Activated CD4-positive, alpha-beta T cell treated with anti-CD3 and anti-CD28 coated beads, Interleukin-2, amount 50 U/mL, for 48 hours (primary cell): ENCODE results near the gene RASGEF1C.

Source experiments
- DNase-seq, 2 experiments: peaks; one replicate each; pipeline ENCODE4 v3.0.0-alpha.2; 2020

RASGEF1C gene

DNA sequence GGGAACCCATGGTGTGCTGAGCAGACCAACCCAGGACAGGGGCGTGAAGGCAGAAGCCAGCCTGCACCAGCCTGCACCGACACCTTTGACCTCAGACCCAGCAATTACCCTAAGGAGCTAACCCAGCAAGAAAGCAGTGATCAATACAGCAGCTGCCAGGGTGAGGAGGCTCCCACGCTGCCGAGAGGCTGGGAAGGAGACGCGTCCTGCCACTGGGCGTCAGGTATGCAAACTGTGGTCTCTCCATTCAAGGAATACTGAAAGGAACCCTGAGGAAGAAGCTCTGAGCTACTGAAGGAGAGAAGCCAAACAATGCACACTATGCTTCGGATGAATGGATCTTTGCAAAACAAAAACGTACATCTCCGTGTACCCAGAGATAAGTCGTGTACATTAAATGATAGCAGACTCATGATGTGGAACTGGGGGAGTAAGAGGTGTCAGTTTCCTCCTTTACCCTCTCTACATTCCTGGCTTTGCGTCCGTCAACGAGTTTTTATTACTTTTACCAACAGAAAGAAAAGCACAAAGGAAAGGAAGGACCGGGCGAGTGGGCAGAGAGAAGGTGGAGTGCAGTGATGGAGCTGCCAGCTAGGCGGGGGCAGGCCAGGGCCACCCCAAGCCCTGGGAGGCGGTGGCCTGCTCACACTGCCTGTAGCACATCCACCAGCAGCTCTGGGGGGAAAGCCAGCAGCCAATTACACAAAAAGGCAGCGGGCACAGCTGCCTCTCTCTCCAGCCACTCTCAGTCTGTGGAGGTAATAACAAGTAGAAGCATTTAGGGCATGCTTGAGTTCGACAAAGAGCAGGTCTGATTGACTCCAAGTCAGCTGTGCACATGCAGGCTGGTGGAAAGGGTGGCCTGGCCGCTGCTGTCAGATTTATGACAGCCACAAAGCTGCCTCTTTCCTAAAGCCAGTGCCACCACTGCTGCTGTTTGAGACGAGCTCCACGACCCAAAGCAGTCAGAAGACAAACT, 29.3 kb downstream of the RASGEF1C start:
- no peak for DNase-seq

DNA sequence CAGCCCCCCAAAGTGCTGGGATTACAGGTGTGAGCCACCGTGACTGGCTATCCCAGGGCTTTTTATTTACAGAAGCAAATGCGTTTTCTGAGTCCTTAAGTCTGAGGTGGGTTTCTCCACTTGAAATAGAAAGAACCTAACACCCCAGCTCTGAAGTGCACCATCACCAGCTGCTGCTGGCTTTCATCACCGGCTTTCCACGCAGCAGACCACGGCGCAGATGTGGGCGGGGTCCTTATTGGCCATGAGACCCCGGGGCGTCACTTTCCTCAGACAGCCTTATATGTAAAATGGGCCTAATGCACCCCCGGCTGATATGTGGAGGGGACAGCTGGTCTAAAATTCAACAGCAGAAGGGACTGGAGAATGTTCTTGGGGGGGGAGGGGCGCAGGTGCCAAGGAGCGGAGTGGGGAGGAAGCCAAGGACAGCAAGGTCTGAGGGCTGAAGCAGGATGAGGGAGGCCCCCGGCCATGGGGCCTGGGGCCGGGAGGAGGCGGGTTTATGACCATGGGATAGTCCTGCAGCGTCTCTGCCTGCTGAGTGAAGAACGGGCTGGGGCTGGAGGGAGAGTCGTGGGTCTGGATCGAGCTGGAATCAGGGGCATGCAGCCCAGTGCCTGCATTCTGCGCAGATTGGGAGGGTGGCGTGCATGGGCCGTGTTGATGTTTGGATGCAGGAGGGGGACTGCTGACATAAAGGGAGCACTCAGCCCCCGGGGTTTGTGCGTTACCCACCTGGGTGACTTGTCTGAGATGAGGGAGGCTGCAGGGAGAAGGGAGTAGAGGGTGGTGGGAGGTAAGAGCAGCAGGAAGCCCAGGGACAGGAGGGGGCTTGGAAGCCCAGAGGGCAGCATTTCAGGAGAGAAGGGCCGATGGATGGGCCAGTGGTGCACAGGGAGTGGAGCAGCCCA, 30.2 kb downstream of the RASGEF1C start:
- no peak for DNase-seq

DNA sequence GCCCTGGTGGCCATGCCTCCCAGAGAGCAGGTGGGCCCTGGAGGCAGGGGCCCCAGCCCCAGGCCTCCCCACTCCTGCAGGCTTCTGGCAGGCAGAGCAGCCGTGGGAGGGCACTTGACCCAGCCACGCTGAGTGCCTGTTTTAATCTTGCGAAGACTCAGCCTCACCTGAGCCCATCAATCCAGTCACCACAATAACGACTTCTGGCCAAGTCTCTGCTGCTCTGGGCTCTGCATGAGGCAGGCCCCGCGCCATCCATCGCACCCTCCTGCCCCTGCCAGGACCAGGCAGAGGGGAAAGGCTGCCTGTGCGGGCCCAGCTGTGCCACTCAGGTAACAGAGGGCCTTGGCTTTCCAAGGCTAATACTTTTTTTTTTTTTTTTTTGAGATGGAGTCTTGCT, 32.8 kb downstream of the RASGEF1C start:
- DNase-seq, result no peak

DNA sequence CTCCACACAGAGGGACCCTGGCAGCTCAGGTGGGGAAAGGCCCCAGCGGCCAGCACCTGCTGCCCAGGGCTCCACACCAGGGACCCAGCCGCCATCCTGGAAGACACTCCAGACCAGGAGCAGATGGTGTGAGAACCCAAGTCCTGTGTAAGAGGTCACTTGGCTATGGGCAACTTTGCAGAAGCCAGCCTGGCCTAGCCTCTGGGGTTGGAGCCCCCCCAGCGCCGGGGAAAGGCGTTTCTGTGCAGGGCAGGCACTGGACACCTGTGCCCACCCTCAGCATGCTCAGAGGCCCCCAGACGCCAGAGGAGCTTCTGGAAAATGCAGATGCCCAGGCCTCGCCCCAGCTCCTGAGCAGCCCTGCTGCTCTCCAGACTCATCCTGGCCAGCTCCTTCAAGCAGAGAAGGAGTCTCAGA, 34.0 kb downstream of the RASGEF1C start:
- DNase-seq, result no peak

DNA sequence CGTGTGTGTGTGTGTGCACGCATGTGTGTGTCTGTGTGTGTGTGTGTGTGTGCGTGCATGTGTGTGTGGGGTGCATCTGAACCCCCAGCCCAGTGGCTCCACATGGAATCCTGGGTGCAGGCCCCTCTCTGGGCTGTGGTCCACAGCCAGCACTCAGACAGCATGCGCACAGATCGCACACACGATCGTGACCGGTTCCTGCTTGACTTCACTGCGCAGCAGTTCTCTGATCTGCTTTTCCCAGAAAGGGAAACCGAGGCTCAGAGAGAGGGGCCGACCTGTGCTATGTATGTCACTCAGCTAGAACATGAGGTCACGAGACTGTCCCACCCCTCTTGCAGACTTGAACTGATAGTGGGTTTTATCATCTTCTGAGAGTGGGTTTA, 34.4 kb downstream of the RASGEF1C start:
- no peak for DNase-seq

DNA sequence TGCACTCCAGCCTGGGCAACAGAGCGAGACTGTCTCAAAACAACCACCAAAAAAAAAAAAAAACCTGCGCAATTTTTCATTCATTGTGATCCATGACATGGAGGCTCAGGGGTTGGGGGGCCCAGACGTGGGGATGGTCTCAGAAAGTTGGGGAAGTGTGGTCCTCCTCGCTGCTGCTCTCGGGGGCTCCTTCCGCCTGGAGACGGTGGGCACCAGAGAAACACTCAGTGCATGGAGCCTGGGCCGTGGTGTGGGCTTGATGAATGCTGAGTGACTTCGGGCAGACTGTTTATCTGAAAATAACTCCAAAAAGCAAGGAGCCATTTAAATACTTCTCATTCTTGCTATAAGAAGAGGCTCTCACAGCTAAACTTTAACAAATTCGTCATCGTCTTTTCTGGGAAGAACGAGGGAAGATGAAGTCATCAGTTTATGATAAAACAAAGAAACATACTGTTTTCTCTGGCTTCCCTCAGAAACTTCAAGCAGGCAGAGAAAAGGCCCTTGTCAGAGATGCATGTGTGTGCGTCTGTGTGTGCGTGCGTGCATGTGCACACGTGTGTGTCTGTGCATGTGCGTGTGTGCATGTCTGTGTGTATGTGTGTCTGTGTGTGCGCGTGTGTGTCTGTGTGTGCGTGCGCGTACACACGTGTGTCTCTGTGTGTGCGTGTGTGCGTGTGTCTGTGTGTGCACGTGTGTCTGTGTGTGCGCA, 35.0 kb downstream of the RASGEF1C start:
- no peak for DNase-seq

DNA sequence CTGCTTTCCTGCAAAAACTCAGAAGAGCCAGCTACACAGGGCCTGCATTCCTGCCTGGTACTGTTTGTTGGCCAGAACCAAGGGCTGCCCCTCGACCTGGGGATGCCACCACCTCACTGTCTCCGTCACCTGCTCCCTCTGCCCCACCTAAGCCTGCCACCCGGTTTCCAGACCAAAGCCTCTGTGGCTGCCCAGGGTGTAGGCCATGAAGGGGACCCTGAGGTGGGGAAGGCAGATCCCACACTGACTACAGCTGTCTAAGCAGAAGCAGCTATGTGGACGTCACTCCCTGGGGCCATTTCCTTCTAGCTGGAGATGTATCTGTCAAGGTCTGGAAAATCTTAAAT, 35.8 kb downstream of the RASGEF1C start:
- DNase-seq, result no peak

DNA sequence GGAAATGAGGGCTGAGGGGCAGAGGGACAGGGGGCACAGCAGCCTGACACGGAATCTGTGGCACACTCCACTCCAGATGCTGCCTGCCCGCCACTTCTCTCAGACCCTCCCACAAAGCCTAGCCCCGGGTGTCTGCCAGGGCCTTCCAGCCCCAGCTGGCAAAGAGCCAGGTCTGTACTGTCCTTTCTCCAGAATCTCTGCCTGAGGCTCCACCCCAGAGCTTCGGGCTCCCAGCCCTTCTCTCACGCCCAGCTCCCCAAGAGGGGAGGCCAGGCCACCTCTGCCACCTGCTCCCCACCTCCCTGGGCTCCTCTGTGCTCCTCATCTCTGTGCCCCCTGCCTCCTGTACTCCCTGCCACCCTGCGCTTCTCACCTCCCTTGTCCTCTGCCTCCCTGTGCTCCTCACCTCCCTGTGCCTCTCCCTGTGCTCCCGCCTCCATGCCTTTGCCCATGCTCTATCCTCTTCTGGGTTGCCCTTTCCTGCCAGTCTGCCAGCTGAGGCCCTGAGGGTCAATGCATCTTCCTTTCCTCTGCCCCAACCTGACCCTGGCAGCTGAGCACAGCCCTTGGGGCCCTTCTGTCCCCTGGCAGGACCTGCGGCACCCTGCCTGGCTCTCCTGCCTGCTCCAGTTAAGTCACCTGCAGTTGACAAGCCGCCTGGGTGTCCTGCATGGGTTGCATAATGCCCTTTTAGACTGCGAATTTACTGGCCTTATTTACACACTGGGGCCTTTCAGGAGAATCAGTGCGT, 36.4 kb downstream of the RASGEF1C start:
- no peak for DNase-seq

DNA sequence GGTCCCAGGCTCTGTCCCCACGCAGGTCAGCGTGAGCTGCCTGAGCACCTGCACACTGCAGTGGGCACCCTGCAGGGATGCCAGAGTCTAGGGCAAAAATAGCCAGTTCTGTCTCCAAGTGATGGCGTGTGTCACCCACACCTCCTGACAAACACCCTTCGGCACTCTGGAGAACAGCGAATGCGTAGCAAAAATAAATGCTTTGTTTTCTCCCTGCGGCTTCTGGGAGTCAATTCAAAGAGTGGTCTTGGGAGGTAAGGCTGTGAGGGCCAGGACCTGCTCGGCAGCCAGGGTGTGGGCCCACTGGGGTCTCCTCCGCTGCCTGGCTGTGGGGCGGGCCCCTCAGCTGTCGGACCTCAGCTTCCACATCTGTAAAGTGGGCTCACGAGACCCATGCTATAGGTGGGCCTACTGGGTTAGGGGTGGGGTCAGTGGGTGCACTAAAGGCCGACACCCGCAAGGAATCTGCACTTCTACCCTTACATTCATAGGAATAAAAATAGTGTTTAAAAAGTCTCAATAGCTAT, 37.4 kb downstream of the RASGEF1C start:
- DNase-seq, result no peak

DNA sequence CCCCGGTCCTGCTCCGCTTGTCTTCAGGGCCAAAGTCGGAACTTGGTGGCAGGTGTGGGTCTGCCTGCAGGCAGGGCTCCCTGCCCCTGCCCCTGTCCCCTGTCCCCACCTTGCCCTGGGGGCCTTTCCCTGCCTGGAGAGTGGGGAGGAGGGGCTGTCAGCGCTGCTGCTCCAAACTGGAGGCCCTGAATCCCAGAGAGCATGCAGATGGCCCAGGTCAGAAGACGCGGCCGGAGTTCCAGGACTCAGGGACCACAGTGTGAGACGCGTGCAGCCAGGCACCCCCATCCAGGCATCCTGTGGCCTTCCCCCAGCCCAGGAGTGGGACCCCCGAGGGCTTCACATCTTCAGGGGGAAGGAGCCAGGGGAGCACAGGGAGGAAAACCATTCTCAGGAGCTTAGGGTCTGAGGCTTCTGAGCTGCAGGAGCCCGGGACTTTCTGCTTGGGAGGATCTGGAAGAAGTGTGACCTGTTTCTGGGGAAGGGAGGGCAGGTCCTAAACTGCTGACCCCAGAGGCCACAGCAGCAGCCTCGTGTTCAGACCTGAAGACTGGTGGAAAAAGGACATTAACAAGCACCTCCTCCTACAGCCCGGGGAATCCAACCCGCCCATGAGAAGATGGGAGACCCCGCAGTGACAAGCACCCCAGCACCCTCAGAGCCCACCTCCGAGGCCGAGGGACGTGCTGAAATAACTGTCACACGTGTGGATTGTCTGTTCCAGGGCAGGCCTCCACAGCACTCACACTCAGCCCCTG, 38.0 kb downstream of the RASGEF1C start:
- no peak for DNase-seq

DNA sequence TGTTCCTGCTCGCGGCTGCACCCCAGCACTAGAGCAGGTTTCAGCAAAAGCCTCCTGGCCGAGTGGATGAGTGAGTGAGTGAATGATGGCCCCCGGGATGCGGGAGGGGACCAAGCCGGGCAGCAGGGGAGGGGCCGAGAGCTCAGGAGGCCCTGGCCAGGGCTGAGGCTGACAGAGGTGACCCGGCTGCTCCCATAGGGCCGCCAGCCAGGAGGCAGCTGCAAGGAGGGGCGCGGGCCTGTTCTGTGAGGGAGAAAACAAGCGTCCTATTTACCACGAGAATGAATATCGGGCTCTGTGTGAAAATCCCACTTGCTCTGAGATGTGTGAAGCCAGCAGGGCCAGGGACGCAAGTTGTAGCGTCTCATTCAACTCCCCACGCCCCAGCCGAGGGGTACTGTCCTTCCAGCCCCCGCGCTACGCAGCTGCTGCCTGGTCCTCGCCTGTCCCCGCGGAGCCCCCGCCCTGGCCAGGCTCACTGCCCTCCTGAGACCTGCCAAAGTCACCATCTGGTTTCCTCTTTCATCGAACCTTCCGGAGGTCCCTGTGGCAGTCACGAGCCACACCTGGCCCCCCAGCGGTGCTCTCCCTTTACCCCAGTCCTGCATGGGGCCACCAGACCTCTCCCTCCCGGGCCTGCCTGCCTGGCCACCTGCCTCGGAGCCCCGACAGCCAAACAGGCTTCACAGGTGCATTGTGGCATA, 38.8 kb downstream of the RASGEF1C start:
- no peak for DNase-seq

DNA sequence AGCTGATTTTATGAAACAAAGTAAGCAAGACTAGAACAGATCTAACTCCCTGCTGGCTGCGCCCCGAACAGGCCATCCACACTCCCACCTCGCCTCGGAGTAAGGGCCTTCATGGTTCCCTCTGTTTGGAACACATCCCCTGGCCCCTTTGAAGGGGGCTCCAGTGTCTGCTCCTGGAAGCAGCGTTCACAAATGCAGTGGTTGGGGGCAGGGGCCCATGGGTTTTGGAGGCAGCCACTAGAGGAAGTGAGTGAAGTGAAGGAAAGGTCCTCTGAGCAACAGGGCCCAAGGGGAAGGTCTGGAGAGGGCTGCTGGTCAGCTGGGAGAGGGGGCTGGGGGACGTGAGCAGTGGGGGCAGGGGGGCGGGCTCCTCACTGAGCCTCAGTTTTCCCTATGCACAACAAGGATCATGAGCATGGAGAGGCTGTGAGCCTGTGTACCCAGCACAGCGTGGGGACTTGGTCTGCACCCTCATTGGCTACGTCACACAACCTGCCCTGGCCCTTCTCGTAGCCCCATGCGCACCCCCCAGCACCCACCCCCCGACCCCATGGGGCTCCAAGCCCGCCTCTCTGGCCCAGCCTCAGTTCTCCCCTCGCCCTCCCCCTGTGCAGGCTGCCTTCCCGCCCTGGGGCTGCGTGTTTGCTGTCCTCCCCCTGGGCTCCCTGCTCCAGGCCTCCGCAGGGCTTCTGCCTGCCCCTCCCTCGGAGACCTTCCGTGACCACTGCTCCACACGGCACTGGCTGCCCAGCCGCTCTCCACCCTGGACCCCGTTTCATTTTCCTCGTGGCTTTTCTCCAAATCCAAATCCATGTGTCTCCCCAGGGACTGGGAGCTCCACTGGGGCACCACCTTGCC, 39.5 kb downstream of the RASGEF1C start:
- DNase-seq, result no peak

DNA sequence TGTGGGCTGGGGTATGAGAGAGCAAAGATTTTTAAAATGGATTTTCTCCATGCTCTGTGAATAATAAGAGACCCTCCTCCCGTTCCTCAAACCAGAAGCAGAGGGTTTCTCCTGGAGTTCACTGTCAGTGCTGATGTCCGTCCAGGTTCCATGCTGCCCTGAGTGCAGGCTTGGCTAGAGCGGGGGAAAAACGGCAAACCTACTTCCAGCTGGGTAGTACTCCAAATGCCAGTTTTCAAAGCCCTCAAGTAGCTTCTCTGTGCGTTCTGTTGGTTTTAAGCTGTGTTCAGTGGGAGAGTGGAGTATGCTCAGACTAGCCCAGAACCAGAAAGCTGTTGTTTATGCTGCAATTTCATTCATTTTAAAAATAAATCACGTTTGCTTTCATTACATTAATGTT, 40.3 kb downstream of the RASGEF1C start:
- no peak for DNase-seq

DNA sequence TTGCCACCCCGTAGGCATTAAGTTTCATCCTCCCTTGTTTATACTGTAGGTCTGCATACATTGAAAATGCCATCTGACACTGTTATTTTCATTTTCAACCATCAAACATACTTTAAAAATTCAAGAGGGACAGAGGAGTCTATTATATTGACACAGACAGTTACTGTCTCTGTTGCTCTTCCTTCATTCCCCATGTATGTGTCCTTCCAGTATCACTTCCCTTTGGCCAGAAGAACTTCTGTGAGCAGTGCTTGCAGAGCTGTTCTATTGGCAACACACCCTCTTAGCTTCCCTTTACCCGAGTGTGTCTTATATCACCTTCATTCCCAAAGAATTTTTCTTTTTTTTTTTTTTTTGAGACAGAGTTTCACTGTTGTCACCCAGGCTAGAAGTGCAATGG, 42.8 kb downstream of the RASGEF1C start:
- no peak for DNase-seq

DNA sequence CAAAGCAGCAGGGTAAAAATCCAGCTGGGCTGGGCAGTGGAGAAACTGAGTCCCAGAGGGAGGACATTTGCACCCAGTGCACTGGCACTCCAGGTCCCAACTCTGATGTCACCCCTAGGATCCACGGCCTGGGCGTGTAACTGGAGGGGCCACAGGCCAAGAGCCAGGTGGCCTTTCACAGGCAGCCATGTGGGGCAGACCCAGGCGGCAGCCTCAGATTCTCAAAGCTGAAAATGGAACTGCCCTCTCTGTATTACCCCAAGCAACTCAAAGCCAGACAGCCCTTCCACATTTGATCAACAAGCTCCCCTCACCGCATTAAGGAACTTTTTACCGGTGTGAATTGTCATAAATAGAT, 46.7 kb downstream of the RASGEF1C start:
- no peak for DNase-seq

DNA sequence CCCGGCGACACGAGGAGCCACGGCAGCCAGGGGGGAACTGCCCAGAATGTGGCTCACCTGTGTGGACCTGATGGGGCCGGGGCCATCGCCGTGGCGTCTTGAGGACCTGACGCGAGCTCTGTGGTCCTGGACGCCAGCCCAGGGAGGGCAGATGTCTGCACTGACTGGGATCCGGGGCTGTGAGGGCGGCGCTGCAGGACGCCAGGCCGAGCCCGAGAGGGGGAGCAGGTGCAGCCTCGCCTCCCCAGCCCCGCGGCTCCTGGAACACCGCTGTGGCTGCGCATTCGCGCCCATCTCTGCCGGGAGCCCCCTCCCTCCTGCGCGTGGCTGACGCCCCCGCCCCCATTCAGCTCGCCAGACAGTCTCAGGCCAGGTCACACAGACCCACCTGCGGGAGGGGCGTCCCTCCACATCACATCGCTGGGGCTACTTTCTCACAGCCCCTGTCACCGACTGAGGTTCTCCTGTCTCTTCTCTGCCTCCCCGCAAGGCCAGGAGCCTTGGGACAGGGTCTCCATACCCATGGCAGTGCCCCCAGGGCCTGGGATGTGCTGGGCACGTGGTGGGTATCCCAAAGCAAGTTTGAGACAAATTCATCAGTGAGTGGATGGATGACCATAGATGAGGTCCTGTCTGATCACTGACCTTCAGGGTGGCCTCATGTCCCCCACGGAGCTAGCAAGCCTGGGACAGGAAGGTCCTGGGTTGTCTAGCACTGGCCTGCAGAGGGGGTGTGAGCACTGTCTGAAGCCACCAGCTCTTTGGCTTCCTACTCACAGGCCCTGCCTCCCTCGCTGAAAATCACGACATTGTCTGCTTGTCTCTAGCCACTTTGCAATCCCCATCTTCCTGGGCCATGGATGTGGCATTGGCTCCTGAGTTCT, 47.3 kb downstream of the RASGEF1C start:
- DNase-seq, result no peak

DNA sequence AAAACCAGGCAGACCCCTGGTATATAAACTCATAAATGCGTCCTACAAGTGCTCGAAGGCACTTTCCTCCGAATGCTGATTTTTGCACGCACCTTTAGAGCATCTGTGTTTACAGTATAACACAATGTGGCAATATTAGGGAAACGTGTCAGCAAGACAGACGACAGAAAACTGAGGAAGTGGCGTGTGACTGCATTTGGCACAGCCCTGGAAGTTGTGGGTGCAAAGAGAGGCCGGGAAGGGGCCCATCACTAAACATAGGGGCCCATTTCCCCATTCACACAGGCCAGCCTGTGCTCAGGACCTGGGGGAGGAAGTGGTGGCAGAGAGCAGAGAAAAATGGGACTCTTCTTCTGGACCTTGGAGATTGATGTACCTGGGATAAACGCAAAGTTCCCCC, 48.2 kb downstream of the RASGEF1C start:
- no peak for DNase-seq

DNA sequence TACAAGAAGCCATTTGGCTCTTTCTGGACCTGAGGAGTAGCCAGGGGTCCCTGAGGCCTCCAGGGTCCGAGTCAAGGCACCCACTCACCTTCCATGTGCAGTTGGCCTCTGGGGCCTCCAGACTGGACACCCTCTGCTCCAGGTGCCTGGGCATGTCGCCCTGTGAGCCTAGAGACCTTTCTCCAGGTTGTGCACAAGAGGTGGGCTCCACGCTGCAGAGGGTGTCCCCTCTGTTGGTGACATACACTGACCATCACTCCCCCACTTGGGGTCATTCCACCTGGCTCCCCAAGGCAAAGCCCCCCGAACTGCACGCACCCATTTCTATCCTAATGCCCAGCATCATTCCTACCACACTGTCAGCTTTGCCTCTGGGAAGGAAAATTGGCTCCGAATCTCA, 48.8 kb downstream of the RASGEF1C start:
- no peak for DNase-seq

DNA sequence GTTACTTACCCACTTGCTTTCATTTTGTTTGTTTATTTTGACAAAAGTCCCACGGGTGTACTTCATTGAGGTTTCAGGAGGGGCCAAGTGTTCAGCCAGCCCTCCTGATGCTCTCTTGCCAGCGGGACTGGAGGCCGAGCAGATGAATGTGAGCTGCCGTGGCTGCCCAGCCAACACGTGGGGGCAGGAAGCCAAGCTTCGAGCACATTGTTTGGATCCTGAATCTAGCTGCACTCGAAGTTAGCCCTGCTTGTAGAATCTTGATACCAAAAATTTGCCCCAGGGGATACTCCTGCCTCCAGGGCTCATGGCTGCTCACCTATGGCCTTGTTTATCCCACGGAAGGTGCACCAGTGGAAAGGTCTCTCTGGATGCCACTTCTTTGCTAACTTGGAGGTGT, 49.3 kb downstream of the RASGEF1C start:
- no peak for DNase-seq
